A673 (cell line): ENCODE measurements around the gene ZNF428.

Experiments
- CTCF ChIP-seq: fragments of 300-800, 200-600 bp; sonication (generic); conservative IDR thresholded peaks from 2 replicates; pipeline ENCODE4 v1.5.1; 2017; ENCODE audit warnings: low read depth, mild to moderate bottlenecking, antibody characterized with exemption, low read length, moderate library complexity, mixed read lengths
- EZH2 ChIP-seq: fragments of 200-600 bp; sonication (generic); IDR thresholded peaks from 2 replicates; pipeline ENCODE4 v1.6.1; 2017; ENCODE audit warnings: borderline replicate concordance, low read depth, mild to moderate bottlenecking, mixed read lengths, antibody characterized with exemption, low read length; ENCODE audit not compliant: poor library complexity, severe bottlenecking

- TF ChIP-seq CTCF (no peak), EZH2 (no peak)
Observed at GRCh38 chr19:43572171-43572588, 47.2 kb downstream of the ZNF428 start.
